Tibial artery (tissue), 4 donors: Measurements from ENCODE around the gene RBM39.

Experiments
- DNase-seq, 2 donors: peaks; one replicate each; pipeline ENCODE4 v3.0.0-alpha.2; 2019
- H3K27ac ChIP-seq, 2 donors: fragments of 200-600 bp; sonication (generic) in 1 of 2; 1 replicate in 1 of 2; 2 replicates in 1 of 2; pipeline ENCODE4 v1.5.1; 2018 to 2019; ENCODE audit warnings: mild to moderate bottlenecking in 1 of 2
- H3K27me3 ChIP-seq, 2 donors: fragments of 200-600 bp; sonication (generic) in 1 of 2; one replicate each; pipeline versions ENCODE4 v1.5.1 to v1.6.0; 2016 to 2019
- H3K36me3 ChIP-seq, 3 donors: fragments of 200-600 bp; sonication (generic) in 2 of 3; one replicate each; pipeline ENCODE4 v1.5.1; 2016 to 2019; ENCODE audit warnings: mild to moderate bottlenecking in 2 of 3
- H3K4me1 ChIP-seq, 4 donors: fragments of 200-600 bp; sonication (generic) in 2 of 4; 1 replicate in 3 of 4; 2 replicates in 1 of 4; pipeline ENCODE4 v1.5.1; 2016 to 2019
- H3K4me3 ChIP-seq, 2 donors: fragments of 200-600 bp; sonication (generic) in 1 of 2; 1 replicate in 1 of 2; 2 replicates in 1 of 2; pipeline ENCODE4 v1.5.1; 2018 to 2019; ENCODE audit warnings: mild to moderate bottlenecking in 2 of 2
- H3K9me3 ChIP-seq, 3 donors: fragments of 200-600 bp; sonication (generic) in 1 of 3; one replicate each; pipeline ENCODE4 v1.5.1; 2016 to 2019
- intact Hi-C: fragments of 100-400 bp; cut with DNase I; formaldehyde crosslinking; loops from one replicate; pipeline ENCODE4 v1.15.0; 2023; ENCODE audit warnings: low total_unique reads
- TF ChIP-seq, protein P1 (sequence below), 2 experiments: fragments of 200-600 bp in 1 of 2; fragments of 450-650 bp in 1 of 2; IDR thresholded peaks; one replicate each; pipeline ENCODE4 v1.5.1; 2017 to 2019; ENCODE audit warnings: antibody characterized with exemption in 2 of 2, mild to moderate bottlenecking in 1 of 2, moderate library complexity in 1 of 2

The RBM39 gene

DNA sequence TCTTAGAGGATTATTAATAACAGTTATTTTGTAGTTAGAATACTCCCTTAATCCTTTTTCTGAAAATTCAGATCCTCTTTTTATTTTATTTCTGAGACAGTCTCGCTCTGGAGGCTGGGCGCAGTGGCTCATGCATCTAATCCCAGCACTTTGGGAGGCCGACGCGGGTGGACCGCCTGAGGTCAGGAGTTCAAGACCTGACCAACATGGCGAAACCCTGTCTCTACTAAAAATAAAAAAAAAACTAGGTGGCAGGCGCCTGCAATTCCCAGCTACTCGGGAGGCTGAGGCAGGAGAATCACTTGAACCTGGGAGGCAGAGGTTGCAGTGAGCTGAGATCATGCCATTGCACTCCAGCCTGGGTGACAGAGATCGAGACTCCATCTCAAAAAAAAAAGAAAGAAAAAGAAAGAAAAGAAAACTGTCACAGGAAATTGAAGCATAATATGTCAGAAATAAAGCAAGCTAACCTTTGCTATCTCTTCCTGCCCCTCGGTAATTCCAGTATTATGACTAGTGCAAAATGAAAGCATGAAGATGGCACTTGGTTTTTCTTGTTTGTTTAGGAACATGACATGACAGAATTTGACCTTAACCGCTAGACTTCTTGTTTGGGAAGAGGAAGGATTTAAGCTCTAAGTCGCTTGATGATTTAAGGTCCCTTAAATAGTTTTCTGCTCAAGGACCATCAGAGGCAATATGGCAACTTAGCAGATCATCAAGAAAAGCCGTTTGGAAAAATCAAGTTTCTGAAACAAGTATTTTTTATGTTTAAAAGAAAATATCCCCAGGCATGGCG is 1.8 kb upstream of the RBM39 start:
- H3K36me3 ChIP-seq: peaks cover 10 to 18% (median 18%) of the 10 kb centered on the region in 3 donors
- TF ChIP-seq, protein P1, sequence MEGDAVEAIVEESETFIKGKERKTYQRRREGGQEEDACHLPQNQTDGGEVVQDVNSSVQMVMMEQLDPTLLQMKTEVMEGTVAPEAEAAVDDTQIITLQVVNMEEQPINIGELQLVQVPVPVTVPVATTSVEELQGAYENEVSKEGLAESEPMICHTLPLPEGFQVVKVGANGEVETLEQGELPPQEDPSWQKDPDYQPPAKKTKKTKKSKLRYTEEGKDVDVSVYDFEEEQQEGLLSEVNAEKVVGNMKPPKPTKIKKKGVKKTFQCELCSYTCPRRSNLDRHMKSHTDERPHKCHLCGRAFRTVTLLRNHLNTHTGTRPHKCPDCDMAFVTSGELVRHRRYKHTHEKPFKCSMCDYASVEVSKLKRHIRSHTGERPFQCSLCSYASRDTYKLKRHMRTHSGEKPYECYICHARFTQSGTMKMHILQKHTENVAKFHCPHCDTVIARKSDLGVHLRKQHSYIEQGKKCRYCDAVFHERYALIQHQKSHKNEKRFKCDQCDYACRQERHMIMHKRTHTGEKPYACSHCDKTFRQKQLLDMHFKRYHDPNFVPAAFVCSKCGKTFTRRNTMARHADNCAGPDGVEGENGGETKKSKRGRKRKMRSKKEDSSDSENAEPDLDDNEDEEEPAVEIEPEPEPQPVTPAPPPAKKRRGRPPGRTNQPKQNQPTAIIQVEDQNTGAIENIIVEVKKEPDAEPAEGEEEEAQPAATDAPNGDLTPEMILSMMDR (IDR thresholded peaks at IDR 0.05): no peak
- peaks cover under 1 to 29% (median 18%) of the 10 kb centered on the region in 4 donors for H3K4me1 ChIP-seq
- H3K27me3 ChIP-seq: no peaks in the 10 kb centered on the region
- DNase-seq: no peak
- H3K4me3 ChIP-seq: no peak overlapping the region
- H3K27ac ChIP-seq: peak overlapping the region; percentile 99
- H3K9me3 ChIP-seq: no peaks in the 10 kb centered on the region
- intact Hi-C loops: loop anchor here (2.0 to 10.0 kb wide), 2 partner anchors 29 to 141 kb away; partner anchors contain the start of gene PHF20

DNA sequence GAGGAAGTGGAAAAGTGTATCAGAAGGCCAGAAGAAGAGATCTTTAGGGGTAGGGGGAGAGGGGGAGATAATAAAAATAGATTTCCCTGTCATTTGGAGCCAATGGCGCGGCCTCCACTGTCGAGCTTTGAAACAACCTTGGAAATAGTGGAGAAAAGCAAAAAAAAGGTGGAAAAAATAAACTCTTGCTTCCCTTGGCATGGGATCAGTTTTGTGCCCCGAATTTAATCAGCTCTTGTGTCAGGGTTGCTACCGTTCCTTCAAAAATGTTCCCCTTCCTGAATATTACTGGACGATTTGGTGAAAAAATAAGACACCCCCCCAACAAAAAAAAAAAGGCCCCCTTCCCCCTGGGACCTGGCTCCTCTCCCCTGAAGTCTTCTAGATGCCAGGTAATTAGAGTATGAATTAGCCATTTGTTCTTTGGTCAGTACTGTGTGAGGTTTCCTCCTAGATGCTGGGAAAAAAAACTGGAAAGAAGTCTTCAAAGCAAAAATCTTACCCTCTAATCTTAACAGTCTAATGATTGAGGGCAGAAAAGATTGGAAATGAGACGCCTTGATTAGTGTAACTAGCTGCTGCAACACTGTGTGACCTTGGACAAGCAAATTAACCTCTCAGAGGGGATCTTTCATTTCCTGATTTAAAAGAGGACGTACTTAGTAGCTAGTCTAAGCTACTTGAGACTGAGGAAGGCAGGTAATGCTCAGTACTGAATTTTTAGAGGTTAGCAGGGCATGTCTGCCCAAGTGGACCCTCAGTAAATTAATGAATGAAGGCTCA is 872 bp upstream of the RBM39 start:
- intact Hi-C loops: loop anchor here (2.0 to 10.0 kb wide), 2 partner anchors 30 to 142 kb away; partner anchors contain the start of gene PHF20
- TF ChIP-seq, protein P1 (IDR thresholded peaks at IDR 0.05): no peak
- no peak for DNase-seq
- H3K27me3 ChIP-seq: no peaks in the 10 kb centered on the region
- H3K9me3 ChIP-seq: no peaks in the 10 kb centered on the region
- peak overlapping the region; percentile 99 for H3K27ac ChIP-seq
- peaks cover 5 to 39% (median 27%) of the 10 kb centered on the region in 4 donors for H3K4me1 ChIP-seq
- peaks cover 20 to 28% (median 27%) of the 10 kb centered on the region in 3 donors for H3K36me3 ChIP-seq
- peak overlapping the region; percentile 88 to 92 for H3K4me3 ChIP-seq

DNA sequence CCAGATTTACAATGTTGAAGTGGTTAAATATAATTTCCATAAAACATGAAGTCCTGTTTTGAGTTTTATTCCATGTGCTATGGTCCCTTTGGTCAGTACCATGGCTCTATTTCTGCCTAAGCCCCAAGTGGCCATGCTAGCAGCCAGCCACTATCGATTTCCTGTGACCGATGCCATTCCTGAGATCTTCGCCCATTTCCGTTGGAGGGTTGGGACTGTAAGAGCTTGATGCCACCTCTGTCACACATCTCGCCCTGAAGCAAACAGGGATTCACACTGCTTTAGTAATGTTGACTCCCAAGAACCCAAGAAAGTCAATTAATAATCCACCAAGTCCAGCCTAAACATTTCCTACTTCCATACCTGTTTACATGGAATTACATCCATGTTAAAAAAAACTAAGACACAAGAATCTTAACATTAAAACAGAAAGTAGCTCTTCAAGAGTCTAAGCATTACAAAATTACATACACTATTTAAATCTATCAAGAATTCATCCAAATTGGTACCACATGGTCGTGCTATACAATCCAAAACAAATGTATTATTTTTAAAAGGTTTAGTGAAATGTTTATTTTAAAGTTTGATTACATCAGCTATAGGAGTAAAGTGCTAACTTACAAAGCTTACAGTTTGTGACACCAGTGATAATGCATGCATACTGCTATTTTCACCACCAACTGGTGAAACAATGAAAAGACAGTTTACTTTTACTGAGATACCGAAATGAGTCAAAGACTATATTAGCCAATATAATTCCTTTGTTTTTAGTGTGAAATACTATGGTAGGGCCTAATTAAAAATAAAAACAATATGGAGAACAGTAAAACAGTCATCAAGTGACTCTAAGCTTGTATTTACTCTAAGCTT is 2.5 kb downstream of the RBM39 start:
- intact Hi-C loops: loop anchor here (10.0 kb wide), 1 partner anchor 145 kb away; no protein-coding TSS in a partner anchor
- no peak for DNase-seq
- Histone ChIP-seq H3K36me3 (peaks cover 54 to 60% (median 59%) of the 10 kb centered on the region in 3 donors), H3K4me3 (peak overlapping the region; percentile 88 to 92), H3K27ac (peak overlapping the region in 1 of 2 donors; percentile 99), H3K4me1 (peaks cover 5 to 73% (median 48%) of the 10 kb centered on the region in 4 donors), H3K27me3 (no peaks in the 10 kb centered on the region), H3K9me3 (no peaks in the 10 kb centered on the region)
- TF ChIP-seq, protein P1 (IDR thresholded peaks at IDR 0.05): peak in 1 of 2 experiments; percentile 17

DNA sequence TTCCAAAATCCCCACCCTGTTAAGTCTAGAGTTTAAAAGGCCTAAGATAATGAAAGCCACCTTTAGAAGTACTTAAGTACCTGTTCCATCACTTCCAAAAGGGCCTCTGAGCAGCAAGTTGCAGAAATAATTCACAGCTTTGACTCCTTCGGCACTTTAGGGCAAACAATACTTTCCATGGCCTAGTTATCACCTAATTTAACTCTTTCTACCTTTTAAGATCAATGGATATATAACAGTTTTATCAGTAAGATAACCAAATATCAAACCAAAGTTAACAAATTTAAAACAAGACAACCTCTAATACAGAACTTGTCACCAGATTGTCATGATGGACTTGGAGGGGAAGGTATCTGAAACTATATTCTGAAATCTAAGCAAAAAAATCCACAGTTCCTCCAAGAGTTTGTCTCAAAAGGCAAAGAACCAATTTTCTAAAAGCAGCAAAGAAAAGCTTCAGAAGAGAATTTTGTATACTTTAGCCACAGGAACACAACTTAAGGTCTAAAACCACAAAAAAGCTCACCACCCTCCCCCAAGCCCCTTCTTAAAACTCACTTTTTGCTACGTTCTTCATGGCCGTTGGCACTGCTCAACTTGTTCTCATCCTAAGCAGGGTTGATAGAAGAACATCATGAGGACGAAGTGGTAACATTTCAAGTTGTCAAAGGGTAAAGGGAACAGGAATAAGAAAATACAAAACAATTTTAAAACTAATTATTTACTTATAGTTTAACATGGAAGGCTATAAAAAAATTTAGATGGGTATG is 3.5 kb downstream of the RBM39 start:
- DNase-seq: no peak
- intact Hi-C loops: no loop called here
- H3K27me3 ChIP-seq: no peaks in the 10 kb centered on the region
- H3K36me3 ChIP-seq: peaks cover 63 to 69% (median 69%) of the 10 kb centered on the region in 3 donors
- peaks cover 5 to 80% (median 52%) of the 10 kb centered on the region in 4 donors for H3K4me1 ChIP-seq
- H3K4me3 ChIP-seq: peak overlapping the region in 1 of 2 donors; percentile 92
- TF ChIP-seq, protein P1 (IDR thresholded peaks at IDR 0.05): no peak
- peak overlapping the region in 1 of 2 donors; percentile 99 for H3K27ac ChIP-seq
- no peaks in the 10 kb centered on the region for H3K9me3 ChIP-seq
